GM23338 (cell line): ENCODE results near the gene FLT1. TPM values are rescaled to one million over a fixed set of nuclear protein-coding genes. Genes with fewer than 3 reads are reported as not detected.

Source experiments
- ATAC-seq: fragments of 200-7000 bp; cut with Tn5 transposase; 3 replicates; pipeline ENCODE4 v1.9.1; 2020
- DNase-seq: peaks from one replicate; pipeline ENCODE4 v3.0.0-alpha.2; 2015; ENCODE audit warnings: low spot score
- H2AFZ ChIP-seq: fragments of 200-600 bp; sonication (generic); 2 replicates; pipeline ENCODE4 v1.8.0; 2016; ENCODE audit warnings: antibody characterized with exemption, mild to moderate bottlenecking, moderate library complexity
- H3F3A ChIP-seq: fragments of 200-600 bp; sonication (generic); replicated peaks from 2 replicates; pipeline ENCODE4 v1.8.0; 2017; ENCODE audit warnings: antibody characterized with exemption, mixed run types, low read depth
- H3K27ac ChIP-seq: fragments of 200-600 bp; sonication (generic); 2 replicates; pipeline ENCODE4 v1.6.1; 2016; ENCODE audit warnings: low read depth
- H3K27me3 ChIP-seq: fragments of 200-600 bp; sonication (generic); 2 replicates; pipeline ENCODE4 v1.8.0; 2016; ENCODE audit warnings: mild to moderate bottlenecking, mixed run types, moderate library complexity; ENCODE audit not compliant: insufficient read depth
- H3K36me3 ChIP-seq: fragments of 200-600 bp; sonication (generic); 2 replicates; pipeline ENCODE4 v1.8.0; 2016; ENCODE audit warnings: mild to moderate bottlenecking; ENCODE audit not compliant: insufficient read depth
- H3K4me1 ChIP-seq: fragments of 200-600 bp; sonication (generic); 2 replicates; pipeline ENCODE4 v1.8.0; 2016; ENCODE audit warnings: mild to moderate bottlenecking, moderate library complexity; ENCODE audit not compliant: insufficient read depth
- H3K4me2 ChIP-seq: fragments of 200-600 bp; sonication (generic); 2 replicates; pipeline ENCODE4 v1.7.1; 2017; ENCODE audit warnings: mixed run types
- H3K4me3 ChIP-seq: fragments of 200-600 bp; sonication (generic); 2 replicates; pipeline ENCODE4 v1.6.1; 2016; ENCODE audit warnings: mixed run types
- H3K79me2 ChIP-seq: fragments of 200-600 bp; sonication (generic); replicated peaks from 2 replicates; pipeline ENCODE4 v1.8.0; 2017; ENCODE audit warnings: mild to moderate bottlenecking; ENCODE audit not compliant: insufficient read depth
- H3K9me2 ChIP-seq: fragments of 200-600 bp; sonication (generic); 2 replicates; pipeline ENCODE4 v1.8.0; 2017; ENCODE audit not compliant: insufficient read depth
- H4K20me1 ChIP-seq: fragments of 200-600 bp; sonication (generic); replicated peaks from 2 replicates; pipeline ENCODE4 v1.8.0; 2017; ENCODE audit warnings: mild to moderate bottlenecking; ENCODE audit not compliant: insufficient read depth
- H3K27ac Mint-ChIP-seq: 2 replicates; pipeline ENCODE4 v1.8.0; 2020; ENCODE audit warnings: inconsistent platforms, mild to moderate bottlenecking, moderate library complexity, mixed read lengths
- H3K27me3 Mint-ChIP-seq: 3 replicates; pipeline ENCODE4 v1.8.0; 2022; ENCODE audit warnings: low read depth, mild to moderate bottlenecking, moderate library complexity, mixed read lengths, inconsistent platforms; ENCODE audit not compliant: insufficient read depth, poor library complexity
- H3K36me3 Mint-ChIP-seq: 3 replicates; pipeline ENCODE4 v1.8.0; 2021; ENCODE audit warnings: low read depth, mild to moderate bottlenecking, inconsistent platforms, moderate library complexity, mixed read lengths
- H3K4me1 Mint-ChIP-seq: 3 replicates; pipeline ENCODE4 v1.8.0; 2020; ENCODE audit warnings: mild to moderate bottlenecking, inconsistent platforms, mixed read lengths
- H3K4me3 Mint-ChIP-seq: 3 replicates; pipeline ENCODE4 v1.8.0; 2021; ENCODE audit warnings: moderate library complexity, mild to moderate bottlenecking, inconsistent platforms, mixed read lengths
- H3K9me3 Mint-ChIP-seq: 3 replicates; pipeline ENCODE4 v1.8.0; 2020; ENCODE audit warnings: moderate library complexity, mild to moderate bottlenecking, inconsistent platforms, mixed read lengths
- CREB1 ChIP-seq: fragments of 250-450 bp; sonication (Bioruptor Pico); IDR thresholded peaks from 2 replicates; pipeline ENCODE4 v1.5.0; 2020; ENCODE audit warnings: low read depth, mild to moderate bottlenecking, moderate library complexity
- CTCF ChIP-seq, 2 experiments: fragments of 200-600 bp in 1 of 2; sonication (generic) in 1 of 2; conservative IDR thresholded peaks; 2 replicates each; pipeline versions ENCODE4 v1.5.1 to v1.6.1; 2016 to 2017; ENCODE audit warnings: antibody characterized with exemption in 2 of 2, low read depth in 2 of 2, mild to moderate bottlenecking in 2 of 2, moderate library complexity in 1 of 2
- EZH2 ChIP-seq: fragments of 200-600 bp; sonication (generic); IDR thresholded peaks from one replicate; pipeline ENCODE4 v1.8.0; 2017; ENCODE audit warnings: antibody characterized with exemption, mild to moderate bottlenecking, low read depth; ENCODE audit not compliant: unreplicated experiment
- EZH2phosphoT487 ChIP-seq: fragments of 200-600 bp; sonication (generic); IDR thresholded peaks from one replicate; pipeline ENCODE4 v1.8.1; 2018; ENCODE audit warnings: antibody characterized with exemption; ENCODE audit not compliant: unreplicated experiment
- JUNB ChIP-seq: IDR thresholded peaks from one replicate; pipeline ENCODE4 v1.6.1; 2016; ENCODE audit warnings: antibody characterized with exemption; ENCODE audit not compliant: unreplicated experiment
- NANOG ChIP-seq: IDR thresholded peaks from 2 replicates; pipeline ENCODE4 v1.6.1; 2016; ENCODE audit warnings: antibody characterized with exemption, borderline replicate concordance
- POLR2AphosphoS5 ChIP-seq: IDR thresholded peaks from 2 replicates; pipeline ENCODE4 v1.6.1; 2016; ENCODE audit warnings: antibody characterized with exemption, low read depth
- REST ChIP-seq: IDR thresholded peaks from one replicate; pipeline ENCODE4 v1.6.1; 2018; ENCODE audit warnings: antibody characterized with exemption; ENCODE audit not compliant: unreplicated experiment
- STAT1 ChIP-seq: IDR thresholded peaks from one replicate; pipeline ENCODE4 v1.6.1; 2016; ENCODE audit warnings: antibody characterized with exemption; ENCODE audit not compliant: unreplicated experiment
- ZNF114 ChIP-seq: fragments of 250-450 bp; sonication (Bioruptor Pico); IDR thresholded peaks from 2 replicates; pipeline ENCODE4 v1.5.0; 2020; ENCODE audit warnings: mild to moderate bottlenecking, moderate library complexity
- ZNF331 ChIP-seq: fragments of 250-450 bp; sonication (Bioruptor Pico); IDR thresholded peaks from 2 replicates; pipeline ENCODE4 v1.5.0; 2020; ENCODE audit warnings: low read depth, mild to moderate bottlenecking, moderate library complexity
- polyA plus RNA-seq: library from polyadenylated mRNA; unstranded; fragments of >200 nt; fragmentation: Nextera tagmentation; extraction: Ambion mirVana; gene quantifications from 2 replicates; pipeline ENCODE4 v1.2.1, GENCODE V29; 2016
- total RNA-seq: library from RNA; depleted of rRNA; stranded (reverse); fragments of >200 nt; shearing (Covaris generic); gene quantifications from 2 replicates; pipeline ENCODE4 v1.2.3, GENCODE V29; 2014
- TF ChIP-seq, protein P1 (sequence below): IDR thresholded peaks from 2 replicates; pipeline ENCODE4 v1.6.1; 2016; ENCODE audit warnings: antibody characterized with exemption
- TF ChIP-seq, protein P2 (sequence below): fragments of 250-450 bp; sonication (Bioruptor Pico); IDR thresholded peaks from 2 replicates; pipeline ENCODE4 v1.5.0; 2020; ENCODE audit warnings: mild to moderate bottlenecking, moderate library complexity

FLT1 gene
- total and polyA plus RNA-seq, 2 experiments from 2014 or later: 26.8 to 116 TPM

GRCh38 chr13:28251466-28251865 lies 243.5 kb downstream of the FLT1 start:
- peaks cover 5% of the 10 kb centered on the region; the same call in 1 of the 2 replicates for H3K4me1 ChIP-seq
- peaks cover 23% of the 10 kb centered on the region; the same call in 2 of the 3 replicates for H3K36me3 Mint-ChIP-seq
- DNase-seq (no peak), ATAC-seq (no peak)
- peaks cover 3% of the 10 kb centered on the region for H3K27me3 Mint-ChIP-seq
- no peak overlapping the region for H3K4me3 ChIP-seq
- no peaks in the 10 kb centered on the region for H3K27me3 ChIP-seq
- no peak overlapping the region for H2AFZ ChIP-seq
- H3K27ac Mint-ChIP-seq: no peak overlapping the region
- H4K20me1 ChIP-seq: no peaks in the 10 kb centered on the region; the same call in 1 of the 2 replicates
- H3F3A ChIP-seq: no peaks in the 10 kb centered on the region
- no peaks in the 10 kb centered on the region for H3K9me2 ChIP-seq
- TF ChIP-seq CTCF (conservative IDR thresholded peaks at IDR 0.05; ENCODE audit: low read depth in 2 of 2): no peak
- TF ChIP-seq ZNF114 (CRISPR knock-in tag): no peak
- no peak for TF ChIP-seq NANOG
- TF ChIP-seq, protein P1, sequence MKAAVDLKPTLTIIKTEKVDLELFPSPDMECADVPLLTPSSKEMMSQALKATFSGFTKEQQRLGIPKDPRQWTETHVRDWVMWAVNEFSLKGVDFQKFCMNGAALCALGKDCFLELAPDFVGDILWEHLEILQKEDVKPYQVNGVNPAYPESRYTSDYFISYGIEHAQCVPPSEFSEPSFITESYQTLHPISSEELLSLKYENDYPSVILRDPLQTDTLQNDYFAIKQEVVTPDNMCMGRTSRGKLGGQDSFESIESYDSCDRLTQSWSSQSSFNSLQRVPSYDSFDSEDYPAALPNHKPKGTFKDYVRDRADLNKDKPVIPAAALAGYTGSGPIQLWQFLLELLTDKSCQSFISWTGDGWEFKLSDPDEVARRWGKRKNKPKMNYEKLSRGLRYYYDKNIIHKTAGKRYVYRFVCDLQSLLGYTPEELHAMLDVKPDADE: no peak
- no peak for TF ChIP-seq JUNB
- TF ChIP-seq POLR2AphosphoS5: no peak
- TF ChIP-seq, protein P2, sequence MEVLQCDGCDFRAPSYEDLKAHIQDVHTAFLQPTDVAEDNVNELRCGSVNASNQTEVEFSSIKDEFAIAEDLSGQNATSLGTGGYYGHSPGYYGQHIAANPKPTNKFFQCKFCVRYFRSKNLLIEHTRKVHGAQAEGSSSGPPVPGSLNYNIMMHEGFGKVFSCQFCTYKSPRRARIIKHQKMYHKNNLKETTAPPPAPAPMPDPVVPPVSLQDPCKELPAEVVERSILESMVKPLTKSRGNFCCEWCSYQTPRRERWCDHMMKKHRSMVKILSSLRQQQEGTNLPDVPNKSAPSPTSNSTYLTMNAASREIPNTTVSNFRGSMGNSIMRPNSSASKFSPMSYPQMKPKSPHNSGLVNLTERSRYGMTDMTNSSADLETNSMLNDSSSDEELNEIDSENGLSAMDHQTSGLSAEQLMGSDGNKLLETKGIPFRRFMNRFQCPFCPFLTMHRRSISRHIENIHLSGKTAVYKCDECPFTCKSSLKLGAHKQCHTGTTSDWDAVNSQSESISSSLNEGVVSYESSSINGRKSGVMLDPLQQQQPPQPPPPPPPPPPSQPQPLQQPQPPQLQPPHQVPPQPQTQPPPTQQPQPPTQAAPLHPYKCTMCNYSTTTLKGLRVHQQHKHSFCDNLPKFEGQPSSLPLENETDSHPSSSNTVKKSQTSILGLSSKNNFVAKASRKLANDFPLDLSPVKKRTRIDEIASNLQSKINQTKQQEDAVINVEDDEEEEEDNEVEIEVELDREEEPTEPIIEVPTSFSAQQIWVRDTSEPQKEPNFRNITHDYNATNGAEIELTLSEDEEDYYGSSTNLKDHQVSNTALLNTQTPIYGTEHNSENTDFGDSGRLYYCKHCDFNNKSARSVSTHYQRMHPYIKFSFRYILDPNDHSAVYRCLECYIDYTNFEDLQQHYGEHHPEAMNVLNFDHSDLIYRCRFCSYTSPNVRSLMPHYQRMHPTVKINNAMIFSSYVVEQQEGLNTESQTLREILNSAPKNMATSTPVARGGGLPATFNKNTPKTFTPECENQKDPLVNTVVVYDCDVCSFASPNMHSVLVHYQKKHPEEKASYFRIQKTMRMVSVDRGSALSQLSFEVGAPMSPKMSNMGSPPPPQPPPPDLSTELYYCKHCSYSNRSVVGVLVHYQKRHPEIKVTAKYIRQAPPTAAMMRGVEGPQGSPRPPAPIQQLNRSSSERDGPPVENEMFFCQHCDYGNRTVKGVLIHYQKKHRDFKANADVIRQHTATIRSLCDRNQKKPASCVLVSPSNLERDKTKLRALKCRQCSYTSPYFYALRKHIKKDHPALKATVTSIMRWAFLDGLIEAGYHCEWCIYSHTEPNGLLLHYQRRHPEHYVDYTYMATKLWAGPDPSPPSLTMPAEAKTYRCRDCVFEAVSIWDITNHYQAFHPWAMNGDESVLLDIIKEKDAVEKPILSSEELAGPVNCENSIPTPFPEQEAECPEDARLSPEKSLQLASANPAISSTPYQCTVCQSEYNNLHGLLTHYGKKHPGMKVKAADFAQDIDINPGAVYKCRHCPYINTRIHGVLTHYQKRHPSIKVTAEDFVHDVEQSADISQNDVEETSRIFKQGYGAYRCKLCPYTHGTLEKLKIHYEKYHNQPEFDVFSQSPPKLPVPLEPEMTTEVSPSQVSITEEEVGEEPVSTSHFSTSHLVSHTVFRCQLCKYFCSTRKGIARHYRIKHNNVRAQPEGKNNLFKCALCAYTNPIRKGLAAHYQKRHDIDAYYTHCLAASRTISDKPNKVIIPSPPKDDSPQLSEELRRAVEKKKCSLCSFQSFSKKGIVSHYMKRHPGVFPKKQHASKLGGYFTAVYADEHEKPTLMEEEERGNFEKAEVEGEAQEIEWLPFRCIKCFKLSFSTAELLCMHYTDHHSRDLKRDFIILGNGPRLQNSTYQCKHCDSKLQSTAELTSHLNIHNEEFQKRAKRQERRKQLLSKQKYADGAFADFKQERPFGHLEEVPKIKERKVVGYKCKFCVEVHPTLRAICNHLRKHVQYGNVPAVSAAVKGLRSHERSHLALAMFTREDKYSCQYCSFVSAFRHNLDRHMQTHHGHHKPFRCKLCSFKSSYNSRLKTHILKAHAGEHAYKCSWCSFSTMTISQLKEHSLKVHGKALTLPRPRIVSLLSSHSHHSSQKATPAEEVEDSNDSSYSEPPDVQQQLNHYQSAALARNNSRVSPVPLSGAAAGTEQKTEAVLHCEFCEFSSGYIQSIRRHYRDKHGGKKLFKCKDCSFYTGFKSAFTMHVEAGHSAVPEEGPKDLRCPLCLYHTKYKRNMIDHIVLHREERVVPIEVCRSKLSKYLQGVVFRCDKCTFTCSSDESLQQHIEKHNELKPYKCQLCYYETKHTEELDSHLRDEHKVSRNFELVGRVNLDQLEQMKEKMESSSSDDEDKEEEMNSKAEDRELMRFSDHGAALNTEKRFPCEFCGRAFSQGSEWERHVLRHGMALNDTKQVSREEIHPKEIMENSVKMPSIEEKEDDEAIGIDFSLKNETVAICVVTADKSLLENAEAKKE (CRISPR knock-in tag): no peak
- TF ChIP-seq REST: no peak
- TF ChIP-seq ZNF331 (CRISPR knock-in tag): no peak
- TF ChIP-seq STAT1: no peak
- no peak for TF ChIP-seq EZH2
- TF ChIP-seq EZH2phosphoT487: no peak
- no peak for TF ChIP-seq CREB1 (CRISPR knock-in tag)
- peaks cover 61% of the 10 kb centered on the region for H3K79me2 ChIP-seq
- no peak overlapping the region for H3K4me3 Mint-ChIP-seq
- H3K4me2 ChIP-seq: no peak overlapping the region
- H3K27ac ChIP-seq: no peak overlapping the region; the same call in 1 of the 2 replicates
- H3K36me3 ChIP-seq: peaks cover 3% of the 10 kb centered on the region; the same call in 1 of the 2 replicates
- H3K9me3 Mint-ChIP-seq: no peaks in the 10 kb centered on the region; the same call in 2 of the 3 replicates
- H3K4me1 Mint-ChIP-seq: peaks cover 29% of the 10 kb centered on the region
